ENCODE results near the gene BTNL9. TPM values are rescaled to one million over a fixed set of nuclear protein-coding genes. Genes with fewer than 3 reads are reported as not detected.
A peak's percentile ranks its signal among the peaks of the same experiment; 100 is the strongest.

BTNL9 gene
- total RNA-seq, 1 donor from 2014 or later, result not detected

- no peak for TF ChIP-seq CTCF (IDR thresholded peaks at IDR 0.05; ENCODE audit: insufficient read depth, low read length, severe bottlenecking)
- Histone ChIP-seq H3K36me3 (ENCODE audit: control insufficient read depth, insufficient read depth, low read length) (no peaks in the 10 kb centered on the region), H3K27me3 (ENCODE audit: control insufficient read depth, insufficient read depth, low read length) (no peaks in the 10 kb centered on the region), H3K4me3 (ENCODE audit: low read depth, low read length) (no peak overlapping the region)
- no peak for FAIRE-seq
- no peak for DNase-seq (ENCODE audit: low read depth)
These were observed 19.4 kb upstream of the BTNL9 start for GRCh38 chr5:181020688-181021087.

GRCh38 chr5:181024245-181025064 is 15.6 kb upstream of the BTNL9 start:
- FAIRE-seq, result no peak
- no peak overlapping the region for H3K4me3 ChIP-seq (ENCODE audit: low read depth, low read length)
- no peaks in the 10 kb centered on the region for H3K27me3 ChIP-seq (ENCODE audit: control insufficient read depth, insufficient read depth, low read length)
- DNase-seq (ENCODE audit: low read depth), result peak; percentile 48
- no peak for TF ChIP-seq CTCF (IDR thresholded peaks at IDR 0.05; ENCODE audit: insufficient read depth, low read length, severe bottlenecking)
- H3K36me3 ChIP-seq (ENCODE audit: control insufficient read depth, insufficient read depth, low read length), result no peaks in the 10 kb centered on the region

GRCh38 chr5:181027452-181028031 is 12.5 kb upstream of the BTNL9 start:
- no peak for FAIRE-seq
- DNase-seq (ENCODE audit: low read depth), result no peak
- TF ChIP-seq CTCF (IDR thresholded peaks at IDR 0.05; ENCODE audit: insufficient read depth, low read length, severe bottlenecking), result no peak
- H3K4me3 ChIP-seq (ENCODE audit: low read depth, low read length), result no peak overlapping the region
- H3K36me3 ChIP-seq (ENCODE audit: control insufficient read depth, insufficient read depth, low read length), result no peaks in the 10 kb centered on the region
- H3K27me3 ChIP-seq (ENCODE audit: control insufficient read depth, insufficient read depth, low read length), result no peaks in the 10 kb centered on the region

- H3K27me3 ChIP-seq (ENCODE audit: control insufficient read depth, insufficient read depth, low read length), result no peaks in the 10 kb centered on the region
- no peak for DNase-seq (ENCODE audit: low read depth)
- H3K4me3 ChIP-seq (ENCODE audit: low read depth, low read length), result no peak overlapping the region
- no peak for TF ChIP-seq CTCF (IDR thresholded peaks at IDR 0.05; ENCODE audit: insufficient read depth, low read length, severe bottlenecking)
- H3K36me3 ChIP-seq (ENCODE audit: control insufficient read depth, insufficient read depth, low read length), result no peaks in the 10 kb centered on the region
- peak; percentile 64 for FAIRE-seq
These were observed 11.8 kb upstream of the BTNL9 start for GRCh38 chr5:181028032-181028819.

- Histone ChIP-seq H3K4me3 (ENCODE audit: low read depth, low read length) (no peak overlapping the region), H3K36me3 (ENCODE audit: control insufficient read depth, insufficient read depth, low read length) (no peaks in the 10 kb centered on the region), H3K27me3 (ENCODE audit: control insufficient read depth, insufficient read depth, low read length) (no peaks in the 10 kb centered on the region)
- DNase-seq (ENCODE audit: low read depth), result no peak
- no peak for FAIRE-seq
- no peak for TF ChIP-seq CTCF (IDR thresholded peaks at IDR 0.05; ENCODE audit: insufficient read depth, low read length, severe bottlenecking)
These were observed 8.3 kb upstream of the BTNL9 start for GRCh38 chr5:181031716-181032115.

All from bronchial epithelial cell (primary cell).